HG03095 (cell line): ENCODE data around the gene ARL4A.
A peak's percentile ranks its signal among the peaks of the same experiment; 100 is the strongest.
"Not testable (repeated sequence)": the region's sequence is repeated elsewhere in the genome, so short reads cannot be mapped to it uniquely, and the experiment has no call there.

Experiments
- ATAC-seq: cut with Tn5 transposase; IDR thresholded peaks from one replicate; pipeline ENCODE4 v1.9.1; 2021; ENCODE audit warnings: moderate library complexity; ENCODE audit not compliant: unreplicated experiment

ARL4A gene, protein sequence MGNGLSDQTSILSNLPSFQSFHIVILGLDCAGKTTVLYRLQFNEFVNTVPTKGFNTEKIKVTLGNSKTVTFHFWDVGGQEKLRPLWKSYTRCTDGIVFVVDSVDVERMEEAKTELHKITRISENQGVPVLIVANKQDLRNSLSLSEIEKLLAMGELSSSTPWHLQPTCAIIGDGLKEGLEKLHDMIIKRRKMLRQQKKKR

DNA sequence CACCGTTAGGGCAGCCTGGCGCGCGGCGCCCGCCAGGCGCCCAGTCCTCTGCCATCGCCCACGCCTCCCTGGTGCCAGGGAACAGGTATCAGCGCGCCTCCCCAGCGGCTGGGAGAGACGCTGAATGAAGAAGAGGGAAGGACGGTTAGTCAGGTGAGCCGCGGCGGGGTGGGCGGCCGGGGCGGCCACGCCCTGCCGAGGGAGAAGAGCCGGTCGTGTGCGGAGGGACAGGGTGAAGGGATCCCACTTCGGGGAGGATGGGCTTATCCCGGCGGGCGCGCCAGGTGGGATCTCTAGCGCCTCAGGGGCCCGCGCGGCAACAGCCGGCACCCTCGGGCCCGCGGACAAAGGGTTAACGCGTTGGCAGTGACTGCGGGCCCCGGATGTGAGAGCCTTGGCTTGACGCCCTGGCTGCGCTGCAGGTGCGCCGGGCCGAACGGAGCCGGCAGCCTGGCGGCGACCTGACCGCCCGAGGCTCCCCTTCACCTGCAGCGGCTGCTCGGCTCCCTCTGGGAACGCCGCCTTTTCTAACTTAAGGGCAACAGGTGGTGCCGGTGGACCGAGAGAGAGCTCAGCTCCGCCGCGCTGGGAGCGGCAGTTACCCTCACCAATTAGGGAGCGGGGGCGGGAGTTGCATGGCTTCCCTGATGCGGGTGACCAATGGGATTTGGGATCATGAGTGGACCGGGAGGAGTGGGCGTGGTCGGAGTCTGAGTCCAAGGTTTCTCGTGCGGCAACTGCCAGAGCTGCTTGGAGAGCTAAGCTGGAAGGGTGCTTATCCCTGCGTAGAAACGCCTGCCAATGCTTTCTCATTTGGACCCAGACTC is at the start of gene ARL4A:
Gene ARL4A (plus strand): TSS at position 743 of the 827 bp plus-strand sequence. CDS start 622 bp downstream, outside the sequence.
- ATAC-seq: peak; percentile 85

DNA sequence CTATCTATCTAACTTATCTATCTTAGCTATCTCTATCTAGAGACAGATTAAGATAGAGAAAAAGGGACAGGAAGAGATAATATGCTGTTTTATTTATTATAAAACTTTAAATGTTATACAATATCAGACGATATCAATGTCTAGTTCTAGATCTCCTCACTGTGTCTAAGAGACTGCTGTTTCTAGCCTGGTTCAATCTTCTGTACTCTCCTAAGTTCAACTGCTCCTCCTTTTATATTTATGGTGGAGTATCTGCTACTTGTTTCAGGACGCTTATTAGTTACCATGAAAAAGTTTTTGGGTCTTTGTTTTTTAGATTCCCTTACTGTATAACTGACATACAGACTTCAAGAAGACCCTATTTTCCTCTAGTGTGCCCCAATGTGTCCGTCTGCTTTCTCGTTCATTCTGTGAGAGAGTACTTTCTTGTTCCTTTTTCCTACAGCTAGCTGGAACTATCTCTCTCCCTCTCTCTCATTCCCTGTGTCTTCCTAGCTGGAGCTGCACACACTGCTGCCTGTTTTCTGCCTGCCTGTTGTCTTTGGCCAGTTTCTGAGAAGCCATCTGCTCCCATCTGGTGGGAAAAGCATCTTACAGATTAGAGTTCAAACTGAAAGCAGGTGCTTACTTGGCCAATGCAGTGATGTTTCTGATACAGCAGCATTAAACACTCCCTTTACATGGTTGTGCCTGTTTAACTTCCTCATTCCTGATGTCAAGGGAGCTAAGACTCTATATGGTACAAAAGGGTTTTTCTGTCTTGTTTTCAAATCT is 49.4 kb upstream of the ARL4A start:
- ATAC-seq: no peak

DNA sequence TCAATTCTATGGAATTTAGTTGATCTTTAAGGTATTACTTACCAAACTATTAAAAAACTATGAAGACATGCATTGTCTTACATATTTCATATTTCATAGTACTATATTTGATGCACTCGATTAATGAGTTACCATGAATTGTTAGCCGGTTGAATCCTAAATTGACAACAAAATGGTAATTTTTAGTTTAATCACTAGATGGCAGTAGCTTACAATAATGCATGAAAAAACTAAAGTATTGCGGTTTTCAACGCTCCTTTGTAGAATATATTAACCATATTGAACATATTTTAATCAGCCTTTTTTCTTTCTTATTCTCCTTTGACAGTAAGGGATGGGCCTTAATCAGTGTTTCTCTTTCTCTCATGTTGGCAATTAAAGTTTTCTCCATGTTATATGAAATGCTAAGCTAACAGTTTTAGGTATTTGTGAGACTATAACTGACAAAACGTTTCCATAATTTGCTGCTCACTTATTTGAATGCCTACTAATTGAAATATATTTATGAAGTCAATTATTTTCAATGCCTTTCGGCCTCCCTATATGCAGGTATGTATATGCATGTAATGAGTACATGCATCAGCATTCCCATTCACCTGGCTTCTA is 48.5 kb upstream of the ARL4A start:
- ATAC-seq: no peak

DNA sequence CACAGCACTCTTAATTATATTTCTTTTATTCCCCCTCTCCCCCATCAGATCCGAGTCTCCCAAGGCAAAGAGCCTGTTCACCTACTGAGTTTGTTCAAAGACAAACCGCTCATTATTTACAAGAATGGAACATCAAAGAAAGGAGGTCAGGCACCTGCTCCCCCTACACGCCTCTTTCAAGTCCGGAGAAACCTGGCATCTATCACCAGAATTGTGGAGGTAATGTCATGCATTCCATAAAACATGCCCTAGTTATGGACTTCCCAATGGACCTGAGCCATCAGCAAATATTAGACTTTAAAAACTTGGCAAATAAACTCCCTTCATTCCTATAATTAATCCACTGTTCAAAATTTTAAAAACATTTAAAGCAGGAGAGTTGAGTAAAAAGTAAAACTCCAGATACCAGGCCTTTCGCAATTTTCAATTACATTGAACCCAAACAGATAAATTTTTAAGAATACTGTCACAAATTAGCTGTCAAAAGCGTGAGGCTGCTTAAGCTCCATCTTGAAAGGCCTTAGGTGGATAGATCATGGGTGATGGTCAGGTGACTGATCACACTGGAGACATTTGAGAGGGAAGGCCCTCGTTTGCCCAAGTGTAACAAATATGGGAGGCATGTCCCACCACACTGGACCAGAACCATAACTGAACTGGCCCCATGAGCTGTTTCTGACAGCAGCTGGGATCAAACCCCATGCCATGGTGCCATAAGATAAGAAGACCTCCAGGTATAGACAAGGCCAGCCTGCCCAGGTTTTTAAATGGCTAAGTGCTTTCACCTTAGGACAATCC is 46.9 kb upstream of the ARL4A start:
- ATAC-seq: no peak

DNA sequence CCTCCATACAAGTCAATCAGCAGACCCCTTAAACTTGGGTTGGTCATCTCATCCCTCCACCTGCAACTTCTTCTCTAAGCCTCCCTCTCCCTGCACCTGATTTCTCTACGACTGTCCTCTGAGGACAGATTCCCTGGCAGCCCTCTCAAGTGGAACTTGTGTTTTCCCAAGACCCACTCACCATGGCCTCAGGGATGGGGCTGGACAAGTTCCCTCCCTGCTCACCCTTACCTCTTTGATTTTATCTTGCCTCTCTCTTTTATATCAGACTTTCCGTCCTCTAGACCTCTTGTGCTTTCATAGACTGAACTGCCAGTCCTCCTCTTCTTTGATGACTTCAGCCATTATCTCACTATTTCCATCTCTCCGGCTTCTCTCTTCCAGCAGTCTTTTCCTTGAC is 46.2 kb upstream of the ARL4A start:
- ATAC-seq: no peak

DNA sequence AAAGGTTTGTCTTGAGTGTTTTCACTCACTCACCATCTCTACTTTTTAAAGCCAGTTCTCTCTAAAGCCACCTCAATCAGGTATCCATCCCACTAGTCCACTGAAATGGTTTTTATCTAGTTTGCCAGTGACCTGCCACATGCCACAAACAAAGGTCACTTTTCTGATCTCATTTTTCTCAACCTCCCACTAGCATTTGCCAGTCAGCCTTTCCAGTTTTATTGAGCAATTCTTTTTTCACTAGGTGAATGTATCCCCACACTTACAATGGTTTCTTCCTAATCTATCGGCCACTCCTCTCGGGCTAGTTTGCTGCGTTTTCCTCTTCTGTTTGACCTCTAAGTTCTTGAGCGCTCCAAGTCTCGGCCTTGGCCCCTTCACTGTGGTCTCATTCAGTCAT is 44.9 kb upstream of the ARL4A start:
- no peak for ATAC-seq

DNA sequence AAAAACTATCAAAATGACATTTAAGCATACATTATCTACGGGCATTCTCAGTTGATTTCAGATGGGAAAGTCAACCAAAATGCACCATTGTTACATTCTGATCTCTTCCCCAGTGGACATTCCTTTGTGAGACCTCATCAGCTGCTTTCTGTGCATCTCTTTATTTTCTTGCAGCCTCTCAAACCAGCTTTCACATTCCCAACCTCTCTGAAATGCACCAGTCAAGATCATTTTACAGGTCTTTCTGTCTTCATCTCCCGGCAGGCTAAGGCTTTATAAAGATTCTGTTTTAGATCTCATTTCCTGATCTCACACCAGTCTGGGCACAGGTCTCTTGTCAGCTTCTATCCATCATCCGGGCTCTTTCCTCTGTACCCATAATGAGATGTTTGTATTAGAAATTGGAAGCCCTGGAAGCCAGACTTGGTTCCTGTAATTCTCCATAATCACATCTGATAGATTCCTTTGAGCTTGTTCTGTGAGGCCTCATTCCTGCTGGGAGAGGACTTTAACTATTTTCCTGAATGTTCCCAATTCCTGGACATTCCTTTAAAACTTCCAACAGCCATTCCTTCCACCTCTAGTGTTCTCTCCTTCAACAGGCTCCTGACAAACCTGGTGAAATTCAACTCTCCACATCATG is 44.3 kb upstream of the ARL4A start:
- no peak for ATAC-seq

DNA sequence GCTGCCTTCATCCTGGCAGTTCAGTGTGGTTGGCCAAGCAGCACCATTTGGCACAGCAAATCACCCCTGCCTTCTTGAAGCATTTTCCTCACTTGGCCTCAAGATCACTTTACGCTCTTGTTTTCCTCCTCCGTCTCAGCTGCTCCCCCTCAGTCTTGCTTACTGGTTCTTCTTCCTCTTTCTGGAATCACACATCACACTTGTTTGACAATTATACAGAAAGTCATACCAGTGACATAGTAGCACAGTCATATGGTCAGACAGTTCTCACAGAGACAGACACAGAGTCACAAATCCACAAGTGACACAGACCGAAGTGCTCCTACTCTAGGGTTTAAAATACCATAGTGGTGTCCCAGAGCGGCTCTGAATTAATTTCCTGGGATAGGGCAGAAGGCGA is 43.8 kb upstream of the ARL4A start:
- ATAC-seq: no peak

DNA sequence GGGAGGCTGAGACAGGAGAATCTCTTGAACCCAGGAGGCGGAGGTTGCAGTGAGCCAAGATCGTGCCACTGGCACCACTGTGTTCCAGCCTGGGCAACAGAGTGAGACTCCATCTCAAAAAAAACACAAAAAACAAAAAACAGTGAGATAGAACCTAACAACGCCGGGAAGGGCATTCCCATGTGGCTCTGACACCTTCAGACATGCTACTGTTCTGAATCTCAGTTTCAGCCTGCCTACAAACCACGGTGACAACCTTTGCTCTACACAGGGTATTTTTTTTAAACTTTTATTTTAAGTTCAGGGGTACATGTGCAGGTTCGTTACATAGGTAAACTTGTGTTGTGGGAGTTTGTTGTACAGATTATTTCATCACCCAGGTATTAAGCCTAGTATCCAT is 42.2 kb upstream of the ARL4A start:
- not testable (repeated sequence) for ATAC-seq

DNA sequence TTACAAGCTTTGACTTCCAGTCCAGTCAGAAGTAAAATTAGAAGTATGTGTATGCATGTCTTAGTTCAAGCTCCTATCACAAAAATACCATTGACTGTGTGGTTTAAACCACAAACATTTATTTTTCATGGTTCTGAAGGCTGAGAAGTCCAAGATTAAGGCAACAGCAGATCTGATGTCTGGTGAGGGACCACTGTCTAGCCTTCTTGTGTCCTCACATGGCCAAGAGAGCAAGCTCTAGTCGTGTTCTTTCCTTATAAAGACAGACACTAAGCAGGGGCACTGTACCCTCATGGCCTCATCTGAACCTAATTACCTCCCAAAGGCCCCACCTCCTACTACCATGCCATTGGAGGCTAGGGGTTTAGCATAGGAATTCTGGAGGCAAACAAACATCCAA is 41.3 kb upstream of the ARL4A start:
- ATAC-seq: no peak

DNA sequence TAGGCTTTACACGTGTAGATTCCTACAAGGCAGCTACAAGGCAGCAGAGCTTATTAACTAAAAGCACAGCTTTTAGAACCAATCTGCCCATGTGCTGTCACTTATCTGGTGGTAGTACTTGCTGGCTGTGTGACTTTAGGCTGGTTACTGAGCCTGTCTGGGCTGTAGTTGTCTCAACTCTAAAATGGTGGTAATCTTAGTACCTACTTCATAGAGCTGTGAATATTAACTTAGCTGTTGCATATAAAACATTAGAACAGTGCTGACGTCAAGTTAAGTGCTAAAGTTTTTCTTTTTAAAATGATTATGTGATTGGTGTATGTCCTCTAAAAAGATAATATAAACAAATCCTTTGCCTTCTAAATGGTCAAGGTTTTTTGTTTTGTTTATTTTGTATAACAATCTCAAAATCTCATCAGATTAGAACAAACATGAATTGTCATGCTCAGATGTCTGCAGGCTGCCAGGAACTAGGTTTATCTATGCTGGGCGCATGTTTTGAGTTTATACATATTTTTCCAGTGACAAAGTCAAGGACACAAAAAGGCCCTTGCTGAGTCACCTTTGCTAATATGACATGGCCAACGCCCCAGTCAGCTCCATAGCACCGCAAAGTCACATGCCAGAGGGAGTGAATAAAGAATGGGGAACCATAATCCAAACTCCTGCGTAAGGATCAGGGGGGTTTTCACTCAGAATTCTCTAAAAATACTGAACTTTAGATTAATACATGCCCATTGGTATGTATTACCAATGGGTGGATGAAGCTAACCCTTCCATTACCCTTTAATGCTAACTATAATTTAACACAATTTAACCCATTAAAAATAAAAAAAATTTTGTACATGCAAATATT is 39.8 kb upstream of the ARL4A start:
- no peak for ATAC-seq

DNA sequence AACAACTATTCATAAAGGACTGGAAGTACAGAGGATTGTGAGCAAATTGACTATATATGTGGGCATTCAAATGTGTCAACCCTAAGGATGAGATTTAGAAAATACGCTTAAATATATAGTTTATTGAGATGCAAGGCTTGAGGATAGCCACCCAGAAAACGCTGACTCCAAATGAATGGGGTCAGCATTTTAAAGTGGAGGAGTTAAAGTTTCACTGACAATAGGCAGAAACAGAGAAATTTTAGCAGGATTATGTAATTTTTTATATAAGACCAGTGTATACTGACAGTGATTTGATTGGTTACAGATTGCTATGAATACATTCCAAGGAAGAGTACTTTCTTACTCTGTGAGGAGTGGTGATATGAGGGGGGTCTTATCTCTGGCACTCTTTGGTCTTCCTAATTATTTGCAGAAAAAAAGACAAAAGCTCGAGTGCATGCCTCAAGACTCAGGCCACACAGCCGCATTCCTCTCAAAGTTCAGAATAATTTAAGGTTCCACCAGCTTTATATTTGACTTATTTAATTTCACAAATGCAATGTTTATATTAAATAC is 38.6 kb upstream of the ARL4A start:
- ATAC-seq: no peak

DNA sequence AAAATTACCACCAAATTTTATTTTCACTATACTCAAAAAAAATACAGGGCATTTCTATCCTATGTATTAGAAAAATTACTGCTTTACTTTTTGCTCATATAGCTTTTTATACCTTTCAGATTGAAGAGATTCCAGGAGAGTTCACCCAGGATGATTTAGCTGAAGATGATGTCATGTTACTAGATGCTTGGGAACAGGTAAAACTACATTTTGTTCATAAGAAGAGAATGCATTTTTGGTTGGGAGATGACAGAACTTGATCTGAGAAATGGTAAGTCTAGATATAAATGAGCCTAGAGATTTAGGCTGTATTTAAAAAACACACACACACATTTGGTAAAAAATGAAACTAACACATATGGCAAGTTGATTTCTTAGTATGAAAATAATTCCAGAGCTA is 38.1 kb upstream of the ARL4A start:
- ATAC-seq: no peak

DNA sequence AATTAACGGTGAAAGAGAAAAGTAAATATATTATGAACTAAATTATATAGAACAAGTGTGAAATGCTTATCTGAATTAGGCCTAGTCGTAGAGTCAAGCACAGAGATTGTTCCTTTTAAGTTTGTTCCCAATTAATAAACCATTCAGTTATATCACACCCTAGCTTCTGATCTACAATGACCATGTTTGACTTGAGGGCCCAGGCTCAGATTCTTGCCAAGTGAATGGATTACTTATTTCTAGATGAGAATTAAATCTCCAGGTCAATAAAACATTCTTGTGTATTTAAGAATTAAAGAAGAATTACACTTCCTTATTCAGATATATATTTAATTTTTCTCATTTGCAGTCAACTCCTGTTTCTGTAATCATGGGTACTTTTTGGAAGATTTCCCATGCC is 37.4 kb upstream of the ARL4A start:
- no peak for ATAC-seq

DNA sequence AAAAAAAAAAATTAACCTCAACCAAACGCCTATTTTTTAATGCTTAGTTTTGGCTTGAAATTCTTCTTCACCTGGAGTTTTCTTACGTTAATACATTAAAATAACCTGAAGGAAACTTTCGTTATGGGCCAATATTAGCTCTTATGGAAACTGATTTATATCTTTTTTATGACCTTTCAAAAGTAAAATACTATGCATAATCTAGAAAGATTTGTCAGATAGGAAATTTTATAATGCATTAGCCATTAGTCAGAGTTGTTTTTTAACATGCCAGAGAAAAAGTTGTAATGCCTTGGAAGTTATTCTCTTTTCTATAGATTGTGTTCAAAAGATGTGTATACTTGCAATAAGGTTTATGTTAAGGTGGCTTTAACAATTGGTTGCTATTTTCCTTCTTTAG is 34.3 kb upstream of the ARL4A start:
- no peak for ATAC-seq

DNA sequence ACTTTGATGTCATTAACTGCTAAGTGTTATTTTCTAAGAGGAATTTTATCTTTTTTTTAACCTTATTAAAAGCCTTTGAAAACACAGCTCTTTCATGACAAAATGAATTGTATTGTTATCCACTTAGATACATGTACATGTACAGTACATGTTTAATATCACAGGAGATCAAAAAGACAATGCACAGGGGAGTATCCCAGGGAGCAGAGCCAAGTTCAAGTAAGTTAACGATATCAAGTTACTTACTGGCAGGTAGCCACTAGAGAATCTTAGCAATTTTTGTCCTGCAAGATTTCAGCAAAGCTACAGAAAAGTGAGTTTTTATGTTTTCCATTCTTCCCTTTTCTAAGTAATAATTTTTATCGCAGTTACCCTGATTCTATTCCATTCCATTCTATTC is 33.9 kb upstream of the ARL4A start:
- ATAC-seq: no peak

DNA sequence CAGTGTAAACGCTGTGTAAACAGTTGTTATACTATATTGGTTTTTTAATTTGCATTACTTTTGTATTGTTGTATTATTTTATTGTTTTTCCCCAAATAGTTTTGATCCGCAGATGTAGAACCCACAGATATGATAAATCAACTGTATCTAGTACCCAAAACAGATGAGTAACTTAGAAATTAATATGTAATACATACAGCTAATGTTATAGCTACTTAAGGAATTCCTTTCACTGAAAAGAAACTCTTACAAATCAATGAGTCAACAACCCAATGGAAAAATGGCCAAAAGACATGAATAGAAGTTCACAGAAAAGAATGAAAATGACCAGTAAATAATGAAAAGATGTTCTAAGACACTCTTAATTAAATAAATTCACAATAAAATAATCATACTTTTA is 32.3 kb upstream of the ARL4A start:
- ATAC-seq: no peak

DNA sequence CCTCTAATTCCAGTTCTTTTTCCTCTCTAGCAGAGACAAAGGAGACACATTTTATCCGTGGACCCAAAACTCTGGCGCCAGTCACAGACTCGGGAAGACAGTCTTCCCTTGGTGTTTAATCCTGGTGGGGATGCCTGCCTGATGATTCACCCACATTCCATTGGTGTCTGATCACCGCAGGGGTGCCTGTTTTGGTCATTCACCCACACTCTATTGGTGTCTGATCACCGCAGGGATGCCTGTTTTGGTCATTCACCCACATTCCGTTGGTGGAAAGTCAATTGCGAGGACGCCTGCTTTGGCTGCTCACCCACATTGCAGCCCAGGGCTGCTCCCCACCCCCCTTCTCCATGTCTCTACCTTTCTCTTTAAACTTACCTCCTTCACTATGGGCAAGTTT is 27.0 kb upstream of the ARL4A start:
- not testable (repeated sequence) for ATAC-seq

DNA sequence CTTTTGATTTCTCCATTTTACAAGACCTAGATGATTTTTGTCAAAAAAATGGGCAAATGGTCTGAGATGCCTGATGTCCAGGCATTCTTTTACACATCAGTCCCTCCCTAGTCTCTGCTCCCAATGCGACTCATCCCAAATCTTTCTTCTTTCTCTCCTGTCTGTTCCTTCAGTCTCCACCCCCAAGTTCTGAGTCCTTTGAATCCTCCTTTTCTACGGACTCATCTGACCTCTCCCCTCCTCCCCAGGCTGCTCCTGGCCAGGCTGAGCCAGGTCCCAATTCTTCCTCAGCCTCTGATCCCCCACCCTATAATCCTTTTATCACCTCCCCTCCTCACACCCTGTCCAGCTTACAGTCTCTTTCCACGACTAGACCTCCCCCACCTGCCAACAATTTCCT is 26.4 kb upstream of the ARL4A start:
- not testable (repeated sequence) for ATAC-seq
